Measurements from ENCODE around the gene POLR2I. TPM values are rescaled to one million over a fixed set of nuclear protein-coding genes. Genes with fewer than 3 reads are reported as not detected.

Gene POLR2I
- polyA plus RNA-seq, 1 of the 3 experiments (the other 2 are of a cell fraction): 140 TPM

- H3K4me3 ChIP-seq (ENCODE audit: low read depth in 2 of 2, low read length in 1 of 2): no peak overlapping the region
- H4K20me1 ChIP-seq (ENCODE audit: insufficient read depth): no peaks in the 10 kb centered on the region
- no peak overlapping the region for H3K27ac ChIP-seq (ENCODE audit: low read depth in 2 of 2, low read length in 1 of 2)
- H3K36me3 ChIP-seq (replicated peaks in 1 of 2; ENCODE audit: control insufficient read depth in 1 of 2, insufficient read depth in 2 of 2, low read length in 1 of 2): peaks cover 0 to 3% of the 10 kb centered on the region in 2 experiments
- no peak overlapping the region for H3K9ac ChIP-seq
- TF ChIP-seq YY1 (IDR thresholded peaks at IDR 0.05; ENCODE audit: low read depth) (no peak), RFX5 (IDR thresholded peaks at IDR 0.05; ENCODE audit: low read length) (no peak), EZH2phosphoT487 (IDR thresholded peaks at IDR 0.05; ENCODE audit: borderline replicate concordance, low read depth) (no peak), SIN3A (IDR thresholded peaks at IDR 0.05; ENCODE audit: borderline replicate concordance, low read depth, low read length) (no peak), SMC3 (IDR thresholded peaks at IDR 0.05; ENCODE audit: low read depth, low read length) (no peak), FOXM1 (IDR thresholded peaks at IDR 0.05; ENCODE audit: low read depth) (no peak), MAX (IDR thresholded peaks at IDR 0.05; ENCODE audit: low read depth) (no peak), MEF2A (IDR thresholded peaks at IDR 0.05; ENCODE audit: borderline replicate concordance, low read depth) (no peak), RXRA (IDR thresholded peaks at IDR 0.05; ENCODE audit: borderline replicate concordance, low read depth) (no peak), ELF1 (IDR thresholded peaks at IDR 0.05) (no peak)
- TF ChIP-seq, protein P1, sequence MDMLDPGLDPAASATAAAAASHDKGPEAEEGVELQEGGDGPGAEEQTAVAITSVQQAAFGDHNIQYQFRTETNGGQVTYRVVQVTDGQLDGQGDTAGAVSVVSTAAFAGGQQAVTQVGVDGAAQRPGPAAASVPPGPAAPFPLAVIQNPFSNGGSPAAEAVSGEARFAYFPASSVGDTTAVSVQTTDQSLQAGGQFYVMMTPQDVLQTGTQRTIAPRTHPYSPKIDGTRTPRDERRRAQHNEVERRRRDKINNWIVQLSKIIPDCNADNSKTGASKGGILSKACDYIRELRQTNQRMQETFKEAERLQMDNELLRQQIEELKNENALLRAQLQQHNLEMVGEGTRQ (IDR thresholded peaks at IDR 0.05; ENCODE audit: borderline replicate concordance, low read depth, low read length): no peak
- no peak overlapping the region for H3K4me2 ChIP-seq
- ChIA-PET CTCF (no interaction called here), POLR2A (no interaction called here)
- H3K4me1 ChIP-seq (ENCODE audit: control insufficient read depth in 1 of 2, insufficient read depth in 2 of 2, low read depth in 1 of 2, low read length in 1 of 2): no peaks in the 10 kb centered on the region
- no peaks in the 10 kb centered on the region for H3K9me3 ChIP-seq
- no peaks in the 10 kb centered on the region for H3K9me2 ChIP-seq
- 78% methylated on average over 10 of the region's 19 CpGs for WGBS (ENCODE audit: low lambda C conversion rate)
- no peaks in the 10 kb centered on the region for H3K27me3 ChIP-seq (ENCODE audit: insufficient read depth)
- no peak for DNase-seq
- H3K79me2 ChIP-seq (ENCODE audit: insufficient read depth): no peaks in the 10 kb centered on the region
- H3F3A ChIP-seq (replicated peaks; ENCODE audit: insufficient read depth): no peaks in the 10 kb centered on the region
- H2AFZ ChIP-seq (ENCODE audit: low read depth): no peak overlapping the region
Observed at GRCh38 chr19:36099166-36099785, 15.4 kb downstream of the POLR2I start.

- ChIA-PET CTCF (no interaction called here), POLR2A (no interaction called here)
- no peaks in the 10 kb centered on the region for H3K9me2 ChIP-seq
- H3F3A ChIP-seq (replicated peaks; ENCODE audit: insufficient read depth): no peaks in the 10 kb centered on the region
- no peaks in the 10 kb centered on the region for H4K20me1 ChIP-seq (ENCODE audit: insufficient read depth)
- no peak overlapping the region for H3K27ac ChIP-seq (ENCODE audit: low read depth in 2 of 2, low read length in 1 of 2)
- H2AFZ ChIP-seq (ENCODE audit: low read depth): no peak overlapping the region
- no peaks in the 10 kb centered on the region for H3K4me1 ChIP-seq (ENCODE audit: control insufficient read depth in 1 of 2, insufficient read depth in 2 of 2, low read depth in 1 of 2, low read length in 1 of 2)
- WGBS (ENCODE audit: low lambda C conversion rate): 97% methylated on average over 6 of the region's 6 CpGs
- no peak overlapping the region for H3K4me2 ChIP-seq
- TF ChIP-seq MAX (IDR thresholded peaks at IDR 0.05; ENCODE audit: low read depth) (no peak), MXI1 (IDR thresholded peaks at IDR 0.05; ENCODE audit: low read depth, low read length) (no peak), POLR2AphosphoS5 (IDR thresholded peaks at IDR 0.05; ENCODE audit: low read depth, low read length) (no peak), CHD2 (IDR thresholded peaks at IDR 0.05; ENCODE audit: low read length, partially characterized antibody) (no peak), TAF1 (IDR thresholded peaks at IDR 0.05; ENCODE audit: borderline replicate concordance, low read depth, low read length) (no peak), RCOR1 (IDR thresholded peaks at IDR 0.05; ENCODE audit: low read length) (no peak), GATA2 (CRISPR knock-in tag; IDR thresholded peaks at IDR 0.05) (no peak), SIN3A (IDR thresholded peaks at IDR 0.05; ENCODE audit: borderline replicate concordance, low read depth, low read length) (no peak), TEAD4 (IDR thresholded peaks at IDR 0.05; ENCODE audit: borderline replicate concordance, insufficient read depth) (no peak), NFIC (IDR thresholded peaks at IDR 0.05; ENCODE audit: borderline replicate concordance) (no peak), JUND (IDR thresholded peaks at IDR 0.05) (no peak), TCF12 (IDR thresholded peaks at IDR 0.05) (no peak), EZH2phosphoT487 (IDR thresholded peaks at IDR 0.05; ENCODE audit: borderline replicate concordance, low read depth) (no peak), SMC3 (IDR thresholded peaks at IDR 0.05; ENCODE audit: low read depth, low read length) (no peak), MEF2A (IDR thresholded peaks at IDR 0.05; ENCODE audit: borderline replicate concordance, low read depth) (no peak), GABPA (IDR thresholded peaks at IDR 0.05; ENCODE audit: low read depth) (no peak)
- TF ChIP-seq, protein P1 (IDR thresholded peaks at IDR 0.05; ENCODE audit: borderline replicate concordance, low read depth, low read length): no peak
- H3K4me3 ChIP-seq (ENCODE audit: low read depth in 2 of 2, low read length in 1 of 2): no peak overlapping the region
- no peak for DNase-seq
- peaks cover 0 to 3% of the 10 kb centered on the region in 2 experiments for H3K36me3 ChIP-seq (replicated peaks in 1 of 2; ENCODE audit: control insufficient read depth in 1 of 2, insufficient read depth in 2 of 2, low read length in 1 of 2)
- no peak overlapping the region for H3K9ac ChIP-seq
- no peaks in the 10 kb centered on the region for H3K79me2 ChIP-seq (ENCODE audit: insufficient read depth)
- H3K9me3 ChIP-seq: no peaks in the 10 kb centered on the region
- H3K27me3 ChIP-seq (ENCODE audit: insufficient read depth): no peaks in the 10 kb centered on the region
Observed at GRCh38 chr19:36097036-36097435, 17.6 kb downstream of the POLR2I start.

All from SK-N-SH (cell line).